Measurements from ENCODE around the gene CASP9.
"Not testable (repeated sequence)": the region's sequence is repeated elsewhere in the genome, so short reads cannot be mapped to it uniquely, and the experiment has no call there.

GRCh38 chr1:15482983-15483543 lies 41.0 kb downstream of the CASP9 start:
- not testable (repeated sequence) for TF ChIP-seq EZH2 (IDR thresholded peaks at IDR 0.05); POLR2AphosphoS5 (IDR thresholded peaks at IDR 0.05; ENCODE audit: borderline replicate concordance, low read depth, low read length)
